Stimulated activated naive CD8-positive, alpha-beta T cell treated with anti-CD3 and anti-CD28 coated beads, Interleukin-15, Interleukin-2, amounts not matched to agents 100 U/mL and 50 U/mL, for 24 hours (primary cell): ENCODE data around the gene MYO5B.

Source experiments
- ATAC-seq: fragments of 150-1000 bp; cut with Tn5 transposase; one replicate; pipeline ENCODE4 v1.10.0; 2021
- DNase-seq: peaks from one replicate; pipeline ENCODE4 v3.0.0; 2021

MYO5B gene

GRCh38 chr18:49880661-49881060 lies 314.3 kb downstream of the MYO5B start:
- ATAC-seq (no peak), DNase-seq (no peak)

GRCh38 chr18:49879271-49879580 lies 315.7 kb downstream of the MYO5B start:
- DNase-seq: no peak
- no peak for ATAC-seq

- ATAC-seq: no peak
- DNase-seq: no peak
Measured at GRCh38 chr18:49878567-49879270, 316.2 kb downstream of the MYO5B start.

GRCh38 chr18:49878015-49878414 lies 316.9 kb downstream of the MYO5B start:
- DNase-seq (no peak), ATAC-seq (no peak)

GRCh38 chr18:49876536-49876935 lies 318.4 kb downstream of the MYO5B start:
- DNase-seq (no peak), ATAC-seq (no peak)

GRCh38 chr18:49875783-49876182 lies 319.2 kb downstream of the MYO5B start:
- DNase-seq: no peak
- ATAC-seq: no peak

- ATAC-seq: peak; percentile 21
- DNase-seq: no peak
Measured at GRCh38 chr18:49875155-49875554, 319.8 kb downstream of the MYO5B start.

GRCh38 chr18:49874238-49874637 lies 320.7 kb downstream of the MYO5B start:
- ATAC-seq (no peak), DNase-seq (no peak)

- DNase-seq (no peak), ATAC-seq (no peak)
Measured at GRCh38 chr18:49869354-49869753, 325.6 kb downstream of the MYO5B start.

- DNase-seq (no peak), ATAC-seq (no peak)
Measured at GRCh38 chr18:49866680-49867079, 328.3 kb downstream of the MYO5B start.

GRCh38 chr18:49865401-49865800 lies 329.5 kb downstream of the MYO5B start:
- no peak for DNase-seq
- no peak for ATAC-seq

GRCh38 chr18:49863769-49864621 lies 331.0 kb downstream of the MYO5B start:
- DNase-seq (no peak), ATAC-seq (no peak)

- ATAC-seq: no peak
- DNase-seq: no peak
Measured at GRCh38 chr18:49862656-49863385, 332.1 kb downstream of the MYO5B start.

- DNase-seq (no peak), ATAC-seq (no peak)
Measured at GRCh38 chr18:49861659-49862058, 333.3 kb downstream of the MYO5B start.

GRCh38 chr18:49859725-49860124 lies 335.2 kb downstream of the MYO5B start:
- no peak for ATAC-seq
- DNase-seq: no peak

- ATAC-seq (no peak), DNase-seq (no peak)
Measured at GRCh38 chr18:49859021-49859359, 336.0 kb downstream of the MYO5B start.

GRCh38 chr18:49858309-49859020 lies 336.5 kb downstream of the MYO5B start:
- ATAC-seq: no peak

GRCh38 chr18:49857708-49858107 lies 337.2 kb downstream of the MYO5B start:
- ATAC-seq (no peak), DNase-seq (no peak)

More at GRCh38 chr18:49858309-49859020, 336.5 kb downstream of the MYO5B start:
- peak; percentile 73 for DNase-seq

GRCh38 chr18:49856496-49856895 lies 338.5 kb downstream of the MYO5B start:
- no peak for ATAC-seq
- no peak for DNase-seq

GRCh38 chr18:49855711-49856415 lies 339.1 kb downstream of the MYO5B start:
- no peak for DNase-seq
- ATAC-seq: no peak

- DNase-seq (no peak), ATAC-seq (no peak)
Measured at GRCh38 chr18:49854681-49855080, 340.3 kb downstream of the MYO5B start.

GRCh38 chr18:49853436-49853835 lies 341.5 kb downstream of the MYO5B start:
- no peak for DNase-seq
- no peak for ATAC-seq
